Pancreas (tissue), 10 donors: ENCODE measurements around the gene EXD2. TPM values are rescaled to one million over a fixed set of nuclear protein-coding genes. Genes with fewer than 3 reads are reported as not detected.

Experiments used
- ATAC-seq, 4 donors: fragments of 200-7000 bp; cut with Tn5 transposase; one replicate each; pipeline versions ENCODE4 v1.8.0 to v1.9.1; 2020; ENCODE audit warnings: mild to moderate bottlenecking in 4 of 4, moderate library complexity in 4 of 4
- DNase-seq, 6 donors: peaks; one replicate each; pipeline ENCODE4 v3.0.0-alpha.2; 2020
- FAIRE-seq: peaks from 2 replicates; lab custom pipeline; 2012; peaks lifted over from hg19 to GRCh38; lab: Jason Lieb, UNC
- H3K27ac ChIP-seq, 4 donors: fragments of 200-600 bp; sonication (generic); 1 replicate in 3 of 4; 2 replicates in 1 of 4; pipeline versions ENCODE4 v1.5.0 to v1.8.0; 2020
- H3K27me3 ChIP-seq, 4 donors: fragments of 200-600 bp; one replicate each; pipeline ENCODE4 v1.8.0; 2021
- H3K36me3 ChIP-seq, 3 donors: fragments of 200-600 bp; sonication (generic) in 1 of 3; one replicate each; pipeline versions ENCODE4 v1.5.0 to v1.8.0; 2020 to 2021
- H3K4me1 ChIP-seq, 3 donors: fragments of 200-600 bp; one replicate each; pipeline ENCODE4 v1.8.0; 2021
- H3K4me3 ChIP-seq, 4 donors: fragments of 200-600 bp; sonication (generic) in 2 of 4; one replicate each; pipeline versions ENCODE4 v1.5.0 to v1.8.0; 2020 to 2021
- H3K9me3 ChIP-seq, 4 donors: fragments of 200-600 bp; one replicate each; pipeline ENCODE4 v1.8.0; 2021
- WGBS, 2 donors: extraction: QIAGEN DNeasy Blood & Tissue Kit; methylation state at CpG; one replicate each; pipeline ENCODE4 v1.1.7; 2013; 5-methylcytosine and 5-hydroxymethylcytosine counted together
- intact Hi-C, 3 donors: fragments of 100-400 bp; cut with DNase I; formaldehyde crosslinking; loops; one replicate each; pipeline versions ENCODE4 v1.11.1 to v1.14.2; 2022
- polyA plus RNA-seq, 2 donors: library from polyadenylated mRNA; stranded (reverse); fragments of 200-250 nt; gene quantifications; one replicate each; pipeline ENCODE4 v1.2.3, GENCODE V29; 2013
- total RNA-seq, 6 donors: library from RNA; stranded (reverse); fragmentation: NEBNext Ultra II Directional in 4 of 6; extraction: Animal tissue kit (Norgen Biotek cat#: 25700) in 4 of 6; gene quantifications; one replicate each; pipeline versions ENCODE4 v1.2.1 to v1.2.4, GENCODE V29; 2021 to 2023
- TF ChIP-seq, protein P1 (sequence below), 4 donors: fragments of 200-600 bp; sonication (generic) in 3 of 4; IDR thresholded peaks; one replicate each; pipeline versions ENCODE4 v1.5.0 to v1.8.0; 2021; ENCODE audit warnings: antibody characterized with exemption in 4 of 4
- donor health status: healthy with polysubstance abuse.
- donor health status: DM: no; HTN: no; CAD: no; lungs with moderate emphysema.
- donor health status: DM: no; HTN: no; CAD: no.
- donor health status: control.
- donor health status: control.
- donor health status: Bipolar disorder and iron deficiency.
- donor health status: DM: yes; HTN: yes; CAD: no.
- donor health status: DM: no; HTN: no; CAD: no.
- donor health status: DM: no; HTN: no; CAD: no.
- donor health status: DM: yes; HTN: yes; CAD: no.

The EXD2 gene
- total and polyA plus RNA-seq, 8 donors, result 9.5 to 24.5 (median 18.5) TPM

DNA sequence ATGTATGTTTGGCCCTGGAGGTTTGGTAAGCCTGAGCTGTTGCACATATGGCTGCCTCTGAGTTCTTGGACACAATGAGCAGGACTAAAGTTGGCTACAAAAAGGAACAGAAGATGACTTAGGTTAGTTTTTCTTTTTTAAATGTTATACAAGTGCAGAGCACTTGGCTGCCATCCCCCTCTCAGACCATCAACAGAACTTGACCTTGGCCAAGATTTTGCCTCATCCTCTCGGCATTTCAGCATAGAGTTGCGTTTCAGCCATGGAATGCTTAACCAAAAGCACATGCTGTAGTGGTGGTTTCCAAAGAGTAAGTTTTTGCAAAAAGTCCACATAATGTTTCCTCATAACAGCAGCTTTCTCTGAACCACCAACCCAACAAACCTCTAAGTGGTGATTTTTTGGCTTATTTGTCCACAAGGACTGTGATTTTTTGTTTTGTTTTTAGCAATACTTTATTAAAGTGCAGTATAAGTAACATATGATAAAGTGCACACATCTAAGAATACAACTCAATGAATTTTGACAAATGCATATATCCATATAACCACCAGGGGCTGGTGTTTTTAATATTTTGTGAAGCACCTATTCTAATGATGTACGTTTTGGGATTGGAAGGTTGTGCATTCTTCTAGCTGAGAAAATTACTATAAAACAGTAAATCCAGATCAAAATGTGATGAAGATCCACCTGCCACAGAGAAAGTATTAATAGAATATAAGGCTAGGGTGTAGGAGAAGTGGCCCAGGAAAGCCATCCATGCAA is 56.6 kb downstream of the EXD2 start:
- FAIRE-seq (no peak), ATAC-seq (peak in 3 of 4 donors; percentile 43 to 67 (median 58)), DNase-seq (no peak)
- Histone ChIP-seq H3K4me1 (no peaks in the 10 kb centered on the region), H3K9me3 (no peaks in the 10 kb centered on the region), H3K36me3 (no peaks in the 10 kb centered on the region), H3K27me3 (no peaks in the 10 kb centered on the region), H3K27ac (no peak overlapping the region), H3K4me3 (no peak overlapping the region)
- 77 to 86% methylated on average over 3 of the region's 3 CpGs for WGBS, 2 donors
- intact Hi-C loops, result loop anchor here in 2 of 3 donors (5.0 to 10.0 kb wide), 2 partner anchors 207 to 209 kb away; no protein-coding TSS in a partner anchor
- TF ChIP-seq, protein P1, sequence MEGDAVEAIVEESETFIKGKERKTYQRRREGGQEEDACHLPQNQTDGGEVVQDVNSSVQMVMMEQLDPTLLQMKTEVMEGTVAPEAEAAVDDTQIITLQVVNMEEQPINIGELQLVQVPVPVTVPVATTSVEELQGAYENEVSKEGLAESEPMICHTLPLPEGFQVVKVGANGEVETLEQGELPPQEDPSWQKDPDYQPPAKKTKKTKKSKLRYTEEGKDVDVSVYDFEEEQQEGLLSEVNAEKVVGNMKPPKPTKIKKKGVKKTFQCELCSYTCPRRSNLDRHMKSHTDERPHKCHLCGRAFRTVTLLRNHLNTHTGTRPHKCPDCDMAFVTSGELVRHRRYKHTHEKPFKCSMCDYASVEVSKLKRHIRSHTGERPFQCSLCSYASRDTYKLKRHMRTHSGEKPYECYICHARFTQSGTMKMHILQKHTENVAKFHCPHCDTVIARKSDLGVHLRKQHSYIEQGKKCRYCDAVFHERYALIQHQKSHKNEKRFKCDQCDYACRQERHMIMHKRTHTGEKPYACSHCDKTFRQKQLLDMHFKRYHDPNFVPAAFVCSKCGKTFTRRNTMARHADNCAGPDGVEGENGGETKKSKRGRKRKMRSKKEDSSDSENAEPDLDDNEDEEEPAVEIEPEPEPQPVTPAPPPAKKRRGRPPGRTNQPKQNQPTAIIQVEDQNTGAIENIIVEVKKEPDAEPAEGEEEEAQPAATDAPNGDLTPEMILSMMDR (IDR thresholded peaks at IDR 0.05), result peak in 1 of 4 donors; percentile 25

DNA sequence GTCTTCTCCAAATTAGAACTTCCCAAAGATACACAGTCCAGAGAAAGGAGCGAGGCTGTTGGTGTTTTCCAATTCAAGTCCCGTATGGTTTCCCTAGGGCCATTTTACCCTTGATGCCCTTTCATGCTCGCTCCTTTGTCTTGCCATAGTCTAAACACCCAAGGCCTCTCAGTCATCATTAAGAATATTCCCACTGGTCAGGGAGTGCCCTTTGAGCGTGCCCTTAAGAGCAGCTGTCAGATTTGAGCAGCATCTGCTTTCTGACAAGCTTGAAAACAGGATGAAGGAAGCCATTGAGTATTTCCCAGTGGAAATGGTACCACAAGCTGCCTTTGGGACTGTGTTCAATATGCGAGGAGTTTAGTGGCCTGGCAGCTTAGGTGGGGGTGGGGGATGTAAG is 58.3 kb downstream of the EXD2 start:
- intact Hi-C loops, result loop anchor here in 2 of 3 donors (5.0 to 10.0 kb wide), 2 partner anchors 205 to 208 kb away; no protein-coding TSS in a partner anchor
- DNase-seq (no peak), ATAC-seq (no peak), FAIRE-seq (no peak)
- Histone ChIP-seq H3K36me3 (no peaks in the 10 kb centered on the region), H3K27ac (no peak overlapping the region), H3K27me3 (no peaks in the 10 kb centered on the region), H3K4me1 (no peaks in the 10 kb centered on the region), H3K4me3 (no peak overlapping the region), H3K9me3 (no peaks in the 10 kb centered on the region)
- TF ChIP-seq, protein P1 (IDR thresholded peaks at IDR 0.05), result no peak
- WGBS, 2 donors, result 90 to 92% methylated on average over 5 of the region's 5 CpGs

DNA sequence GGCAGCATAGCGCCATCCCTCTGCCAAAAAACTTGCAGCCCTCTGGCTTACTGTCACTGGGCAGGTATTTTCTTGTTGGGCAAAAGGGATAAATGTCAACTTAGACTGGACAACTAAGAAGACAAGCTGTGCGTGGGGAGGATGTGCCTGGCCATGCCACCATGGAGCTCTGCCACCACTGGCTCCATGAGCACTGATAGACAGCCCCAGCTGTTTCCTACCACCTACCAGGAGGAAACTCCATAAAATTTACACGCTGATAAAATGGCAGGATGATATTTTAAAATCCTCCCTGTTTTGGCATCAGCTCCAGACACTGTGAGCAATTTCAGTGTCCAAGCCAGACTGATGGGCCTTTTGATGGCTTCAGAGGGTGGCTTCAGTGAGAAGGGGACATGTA is 61.6 kb downstream of the EXD2 start:
- FAIRE-seq, result no peak
- H3K27ac ChIP-seq, result no peak overlapping the region
- no peak for ATAC-seq
- no peaks in the 10 kb centered on the region for H3K9me3 ChIP-seq
- H3K4me1 ChIP-seq, result no peaks in the 10 kb centered on the region
- intact Hi-C loops, result no loop called here
- WGBS, 2 donors, result 71 to 94% methylated on average over 3 of the region's 3 CpGs
- H3K36me3 ChIP-seq, result no peaks in the 10 kb centered on the region
- TF ChIP-seq, protein P1 (IDR thresholded peaks at IDR 0.05), result no peak
- no peaks in the 10 kb centered on the region for H3K27me3 ChIP-seq
- no peak overlapping the region for H3K4me3 ChIP-seq
- DNase-seq, result no peak

DNA sequence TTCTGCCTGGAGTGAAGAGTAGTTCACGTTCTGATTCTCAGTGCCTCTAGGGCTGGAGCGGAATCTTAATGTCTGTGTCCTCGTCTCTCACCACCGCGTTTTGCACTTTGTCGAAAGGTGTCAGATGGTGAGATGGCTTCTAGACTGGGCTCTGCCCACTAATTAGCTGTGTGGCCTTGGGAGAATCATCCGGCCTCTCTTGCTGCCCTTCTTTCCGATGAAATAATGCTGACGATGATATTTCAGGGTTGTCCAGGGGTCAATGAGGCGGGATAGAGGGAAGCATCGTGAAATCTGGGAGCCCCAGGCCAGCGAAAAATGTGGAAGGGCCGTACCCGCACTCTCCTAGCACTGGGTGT is 67.8 kb downstream of the EXD2 start:
- no peaks in the 10 kb centered on the region for H3K27me3 ChIP-seq
- DNase-seq (no peak), ATAC-seq (no peak), FAIRE-seq (no peak)
- H3K27ac ChIP-seq, result no peak overlapping the region
- 33 to 36% methylated on average over 14 of the region's 14 CpGs for WGBS, 2 donors
- H3K9me3 ChIP-seq, result no peaks in the 10 kb centered on the region
- no peaks in the 10 kb centered on the region for H3K36me3 ChIP-seq
- TF ChIP-seq, protein P1 (IDR thresholded peaks at IDR 0.05), result no peak
- intact Hi-C loops, result no loop called here
- peak overlapping the region in 3 of 4 donors; percentile 27 to 68 (median 39) for H3K4me3 ChIP-seq
- peaks cover 0 to 9% (median 0%) of the 10 kb centered on the region in 3 donors for H3K4me1 ChIP-seq
